Measurements from ENCODE around the gene ATP10A. TPM values are rescaled to one million over a fixed set of nuclear protein-coding genes. Genes with fewer than 3 reads are reported as not detected.
A peak's percentile ranks its signal among the peaks of the same experiment; 100 is the strongest.

The ATP10A gene, protein sequence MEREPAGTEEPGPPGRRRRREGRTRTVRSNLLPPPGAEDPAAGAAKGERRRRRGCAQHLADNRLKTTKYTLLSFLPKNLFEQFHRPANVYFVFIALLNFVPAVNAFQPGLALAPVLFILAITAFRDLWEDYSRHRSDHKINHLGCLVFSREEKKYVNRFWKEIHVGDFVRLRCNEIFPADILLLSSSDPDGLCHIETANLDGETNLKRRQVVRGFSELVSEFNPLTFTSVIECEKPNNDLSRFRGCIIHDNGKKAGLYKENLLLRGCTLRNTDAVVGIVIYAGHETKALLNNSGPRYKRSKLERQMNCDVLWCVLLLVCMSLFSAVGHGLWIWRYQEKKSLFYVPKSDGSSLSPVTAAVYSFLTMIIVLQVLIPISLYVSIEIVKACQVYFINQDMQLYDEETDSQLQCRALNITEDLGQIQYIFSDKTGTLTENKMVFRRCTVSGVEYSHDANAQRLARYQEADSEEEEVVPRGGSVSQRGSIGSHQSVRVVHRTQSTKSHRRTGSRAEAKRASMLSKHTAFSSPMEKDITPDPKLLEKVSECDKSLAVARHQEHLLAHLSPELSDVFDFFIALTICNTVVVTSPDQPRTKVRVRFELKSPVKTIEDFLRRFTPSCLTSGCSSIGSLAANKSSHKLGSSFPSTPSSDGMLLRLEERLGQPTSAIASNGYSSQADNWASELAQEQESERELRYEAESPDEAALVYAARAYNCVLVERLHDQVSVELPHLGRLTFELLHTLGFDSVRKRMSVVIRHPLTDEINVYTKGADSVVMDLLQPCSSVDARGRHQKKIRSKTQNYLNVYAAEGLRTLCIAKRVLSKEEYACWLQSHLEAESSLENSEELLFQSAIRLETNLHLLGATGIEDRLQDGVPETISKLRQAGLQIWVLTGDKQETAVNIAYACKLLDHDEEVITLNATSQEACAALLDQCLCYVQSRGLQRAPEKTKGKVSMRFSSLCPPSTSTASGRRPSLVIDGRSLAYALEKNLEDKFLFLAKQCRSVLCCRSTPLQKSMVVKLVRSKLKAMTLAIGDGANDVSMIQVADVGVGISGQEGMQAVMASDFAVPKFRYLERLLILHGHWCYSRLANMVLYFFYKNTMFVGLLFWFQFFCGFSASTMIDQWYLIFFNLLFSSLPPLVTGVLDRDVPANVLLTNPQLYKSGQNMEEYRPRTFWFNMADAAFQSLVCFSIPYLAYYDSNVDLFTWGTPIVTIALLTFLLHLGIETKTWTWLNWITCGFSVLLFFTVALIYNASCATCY (N-terminal part only)
- 0.77 and 1.4 TPM in 2 replicates for total RNA-seq
- polyA plus RNA-seq, result 0.75 and 0.94 TPM in 2 replicates

DNA sequence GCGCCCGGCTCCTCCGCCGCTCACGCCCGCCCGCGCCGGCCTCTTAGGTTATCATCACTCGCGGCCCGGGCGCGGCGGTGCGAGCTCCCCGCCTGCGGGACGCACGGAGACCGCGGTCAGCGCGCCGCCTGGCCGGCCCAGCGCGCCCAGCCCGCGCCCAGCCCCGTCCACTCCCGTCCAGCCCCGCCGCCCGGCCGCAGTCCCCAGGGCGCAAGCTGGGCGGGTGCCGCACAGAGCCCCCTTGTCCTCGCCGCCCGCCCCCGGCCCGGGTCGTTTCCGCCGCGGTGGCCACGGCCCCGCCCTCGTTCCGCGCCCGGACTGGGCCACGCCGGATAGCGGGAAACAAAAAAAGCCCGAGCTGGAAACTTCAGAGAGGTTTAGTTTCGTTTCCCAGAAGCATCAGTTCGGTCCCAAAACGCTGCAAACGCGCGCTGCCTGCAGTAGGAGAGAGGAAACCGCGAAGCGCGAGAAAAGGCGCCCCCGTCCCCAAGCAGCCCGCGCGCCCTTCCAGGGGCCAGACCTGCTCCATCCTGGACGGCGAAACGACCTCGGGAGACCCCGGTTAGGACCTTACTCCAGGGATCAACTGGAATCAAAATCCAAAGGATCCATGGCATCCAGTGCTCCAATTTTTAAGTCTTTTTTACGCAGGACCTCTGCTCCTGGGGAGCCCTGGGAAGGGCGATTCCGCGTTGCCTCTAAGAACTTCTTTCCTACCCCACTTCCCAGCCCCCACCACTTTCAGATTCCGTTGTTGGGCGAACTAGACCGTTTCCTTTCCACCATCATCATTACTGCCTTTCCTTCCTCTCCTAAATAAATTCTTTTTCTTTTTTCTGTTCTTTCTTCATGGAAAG lies at the start of gene ATP10A:
ATP10A (minus strand) TSS at position 217 of the 857 bp plus-strand sequence. CDS start 231 bp downstream, outside the sequence.
- WGBS (ENCODE audit: low lambda C conversion rate, missing lambda C conversion rate), result 6% methylated on average over 35 of the region's 85 CpGs
- Histone ChIP-seq H2AFZ (peak within 1 kb of the TSS; percentile 68), H3K4me2 (peak within 1 kb of the TSS; percentile 89), H3K4me3 (peak within 1 kb of the TSS; percentile 58), H3K27ac (no peak within 1 kb of the TSS), H3K4me1 (ENCODE audit: insufficient read depth) (peaks cover 2% of the 10 kb centered on the region), H3K27me3 (peaks cover 61% of the 10 kb centered on the region), H3K36me3 (replicated peaks; ENCODE audit: insufficient read depth, low read depth) (no peaks in the 10 kb centered on the region), H3K9me2 (replicated peaks; ENCODE audit: insufficient read depth) (no peaks in the 10 kb centered on the region), H3K79me2 (no peaks in the 10 kb centered on the region), H4K20me1 (ENCODE audit: insufficient read depth, poor library complexity, severe bottlenecking) (no peaks in the 10 kb centered on the region), H3K9me3 (ENCODE audit: low read depth) (no peaks in the 10 kb centered on the region)
- TF ChIP-seq EZH2phosphoT487 (IDR thresholded peaks at IDR 0.05; ENCODE audit: low read depth, severe bottlenecking, unreplicated experiment) (no peak), EZH2 (IDR thresholded peaks at IDR 0.05; ENCODE audit: borderline replicate concordance) (no peak), CTCF (IDR thresholded peaks at IDR 0.05; ENCODE audit: poor library complexity) (no peak)
- DNase-seq (ENCODE audit: low spot score), result no peak

GRCh38 chr15:25912035-25912434 lies 48.9 kb upstream of the ATP10A start:
- WGBS (ENCODE audit: low lambda C conversion rate, missing lambda C conversion rate), result 76% methylated on average over 3 of the region's 3 CpGs

More at GRCh38 chr15:25912035-25912434, 48.9 kb upstream of the ATP10A start:
- Histone ChIP-seq H3K27ac (no peak overlapping the region), H4K20me1 (ENCODE audit: insufficient read depth, poor library complexity, severe bottlenecking) (no peaks in the 10 kb centered on the region), H3K4me3 (no peak overlapping the region), H2AFZ (no peak overlapping the region), H3K36me3 (replicated peaks; ENCODE audit: insufficient read depth, low read depth) (no peaks in the 10 kb centered on the region), H3K79me2 (no peaks in the 10 kb centered on the region), H3K9me3 (ENCODE audit: low read depth) (no peaks in the 10 kb centered on the region), H3K4me1 (ENCODE audit: insufficient read depth) (no peaks in the 10 kb centered on the region), H3K9me2 (replicated peaks; ENCODE audit: insufficient read depth) (no peaks in the 10 kb centered on the region), H3K4me2 (no peak overlapping the region), H3K27me3 (no peaks in the 10 kb centered on the region)
- DNase-seq (ENCODE audit: low spot score), result no peak
- TF ChIP-seq CTCF (IDR thresholded peaks at IDR 0.05; ENCODE audit: poor library complexity) (no peak), EZH2 (IDR thresholded peaks at IDR 0.05; ENCODE audit: borderline replicate concordance) (no peak), EZH2phosphoT487 (IDR thresholded peaks at IDR 0.05; ENCODE audit: low read depth, severe bottlenecking, unreplicated experiment) (no peak)
